IgD-negative memory B cell (primary cell): ENCODE results near the gene RIT2. TPM values are rescaled to one million over a fixed set of nuclear protein-coding genes. Genes with fewer than 3 reads are reported as not detected.
"Not testable (repeated sequence)": the region's sequence is repeated elsewhere in the genome, so short reads cannot be mapped to it uniquely, and the experiment has no call there.

Experiments used
- H3K27ac Mint-ChIP-seq, 3 donors: one replicate each; pipeline ENCODE4 v1.8.0; 2020 to 2022; ENCODE audit warnings: mild to moderate bottlenecking in 3 of 3, mixed read lengths in 3 of 3, moderate library complexity in 1 of 3
- H3K27me3 Mint-ChIP-seq: one replicate; pipeline ENCODE4 v1.8.0; 2021; ENCODE audit warnings: mixed read lengths
- H3K36me3 Mint-ChIP-seq: one replicate; pipeline ENCODE4 v1.8.0; 2020; ENCODE audit warnings: mild to moderate bottlenecking, mixed read lengths
- H3K4me1 Mint-ChIP-seq, 3 donors: one replicate each; pipeline ENCODE4 v1.8.0; 2020 to 2022; ENCODE audit warnings: mixed read lengths in 3 of 3, mild to moderate bottlenecking in 1 of 3
- H3K4me3 Mint-ChIP-seq, 4 donors: one replicate each; pipeline ENCODE4 v1.8.0; 2020 to 2022; ENCODE audit warnings: mild to moderate bottlenecking in 4 of 4, mixed read lengths in 4 of 4, moderate library complexity in 3 of 4
- H3K9me3 Mint-ChIP-seq, 3 donors: one replicate each; pipeline ENCODE4 v1.8.0; 2020 to 2021; ENCODE audit warnings: mixed read lengths in 3 of 3, mild to moderate bottlenecking in 1 of 3
- polyA plus RNA-seq: library from polyadenylated mRNA; unstranded; fragments of 300-500 nt; fragmentation: Illumina TruSeq; gene quantifications from one replicate; pipeline ENCODE4 v1.2.3, GENCODE V29; 2021

The RIT2 gene
- polyA plus RNA-seq, 1 donor from 2014 or later, result not detected

DNA sequence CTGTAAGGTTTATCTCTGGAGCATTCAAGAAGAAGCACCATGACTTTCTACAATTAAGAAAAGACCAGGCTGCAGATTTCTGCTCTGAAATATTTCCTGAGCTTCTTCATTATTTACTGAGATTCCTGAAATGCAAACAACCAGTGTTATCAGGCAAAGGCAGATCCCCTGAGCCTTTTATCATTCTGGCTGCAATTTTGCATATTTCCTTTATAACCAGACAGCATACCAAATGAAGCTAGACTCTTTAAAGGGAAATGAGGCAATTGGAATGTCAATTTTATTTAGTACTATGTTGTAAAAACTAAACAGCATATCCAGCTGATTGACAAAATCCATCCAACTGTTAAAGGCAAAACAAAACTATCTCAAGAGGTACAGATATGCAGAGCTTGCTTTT, 372.5 kb downstream of the RIT2 start:
- Mint-ChIP-seq H3K27me3 (no peaks in the 10 kb centered on the region), H3K9me3 (no peaks in the 10 kb centered on the region), H3K4me3 (no peak overlapping the region), H3K36me3 (no peaks in the 10 kb centered on the region), H3K4me1 (no peaks in the 10 kb centered on the region), H3K27ac (no peak overlapping the region)

DNA sequence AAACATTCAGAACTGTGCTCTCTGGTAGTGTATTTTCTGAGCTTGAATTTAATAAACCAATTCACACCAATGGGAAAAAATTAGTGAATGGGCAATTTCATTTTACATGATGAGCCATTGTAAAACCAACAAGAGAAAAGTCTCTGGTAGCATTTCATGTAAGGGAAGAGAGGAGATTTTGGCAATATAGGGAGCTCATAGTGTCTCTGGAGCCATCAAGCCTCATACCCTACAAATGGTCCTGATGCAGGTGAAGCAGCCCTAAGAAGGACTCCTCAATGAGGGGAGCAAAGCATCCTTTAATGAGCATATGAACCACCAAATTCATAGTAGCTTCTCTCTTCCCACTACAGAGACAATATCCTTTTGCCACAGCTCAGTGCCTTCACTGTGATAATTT, 373.0 kb downstream of the RIT2 start:
- Mint-ChIP-seq H3K4me1 (no peaks in the 10 kb centered on the region), H3K9me3 (no peaks in the 10 kb centered on the region), H3K27me3 (no peaks in the 10 kb centered on the region), H3K4me3 (no peak overlapping the region), H3K27ac (no peak overlapping the region), H3K36me3 (no peaks in the 10 kb centered on the region)

DNA sequence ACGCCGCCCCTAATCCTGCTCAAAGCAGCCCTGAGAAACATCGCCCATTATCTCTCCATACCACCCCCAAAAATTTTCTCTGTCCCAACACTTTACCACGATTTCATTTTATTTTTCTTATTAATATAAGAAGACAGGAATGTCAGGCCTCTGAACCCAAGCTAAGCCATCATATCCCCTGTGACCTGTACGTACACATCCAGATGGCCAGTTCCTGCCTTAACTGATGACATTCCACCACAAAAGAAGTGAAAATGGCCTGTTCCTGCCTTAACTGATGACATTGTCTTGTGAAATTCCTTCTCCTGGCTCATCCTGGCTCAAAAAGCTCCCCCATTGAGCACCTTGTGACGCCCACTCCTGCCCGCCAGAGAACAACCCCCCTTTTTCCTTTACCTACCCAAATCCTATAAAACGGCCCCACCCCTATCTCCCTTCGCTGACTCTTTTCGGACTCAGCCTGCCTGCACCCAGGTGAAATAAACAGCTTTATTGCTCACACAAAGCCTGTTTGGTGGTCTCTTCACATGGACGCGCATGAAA, 373.6 kb downstream of the RIT2 start:
- not testable (repeated sequence) for H3K4me3 Mint-ChIP-seq, H3K27ac Mint-ChIP-seq, H3K9me3 Mint-ChIP-seq, H3K36me3 Mint-ChIP-seq, H3K27me3 Mint-ChIP-seq, H3K4me1 Mint-ChIP-seq

DNA sequence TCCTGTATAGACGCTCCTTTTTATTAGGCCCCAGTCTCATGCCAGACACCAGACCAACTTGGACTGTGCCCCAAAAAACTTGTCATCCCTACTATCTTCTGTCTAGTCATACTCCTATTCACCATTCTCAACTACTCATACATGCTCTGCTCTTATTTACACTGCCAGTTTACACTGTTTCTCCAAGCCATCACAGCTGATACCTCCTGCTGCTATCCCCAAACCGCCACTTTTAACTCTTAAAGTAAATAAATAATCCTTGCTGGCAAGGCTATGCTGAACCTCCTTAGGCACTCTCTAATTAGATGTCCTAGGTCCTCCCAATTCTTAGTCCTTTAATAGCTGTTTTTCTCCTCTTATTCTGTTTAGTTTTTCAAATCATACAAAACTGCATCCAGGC, 374.2 kb downstream of the RIT2 start:
- H3K36me3 Mint-ChIP-seq, H3K4me1 Mint-ChIP-seq, H3K27me3 Mint-ChIP-seq, H3K4me3 Mint-ChIP-seq, H3K9me3 Mint-ChIP-seq, H3K27ac Mint-ChIP-seq: not testable (repeated sequence)

DNA sequence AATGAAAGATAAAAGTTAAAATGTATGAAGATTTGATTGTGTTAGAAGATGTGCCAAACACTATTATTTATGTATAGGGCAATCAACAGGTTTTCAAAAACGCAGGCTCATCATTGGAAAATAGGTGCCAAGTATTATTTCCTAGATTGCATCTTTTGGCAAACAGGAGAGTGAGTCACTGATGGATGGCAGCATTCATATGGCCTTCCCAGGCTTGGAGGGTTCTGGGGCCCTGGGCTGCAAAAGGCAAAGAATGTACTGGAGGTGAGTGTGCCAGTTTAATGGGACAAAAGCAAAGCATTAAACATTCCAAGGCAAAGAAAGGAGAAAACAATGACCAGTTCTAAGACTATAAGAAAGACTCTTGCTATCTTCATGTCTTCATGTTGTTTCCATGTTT, 379.4 kb downstream of the RIT2 start:
- Mint-ChIP-seq H3K36me3 (no peaks in the 10 kb centered on the region), H3K27me3 (no peaks in the 10 kb centered on the region), H3K27ac (no peak overlapping the region), H3K9me3 (peaks cover 0 to 2% (median 0%) of the 10 kb centered on the region in 3 donors), H3K4me1 (no peaks in the 10 kb centered on the region), H3K4me3 (no peak overlapping the region)

DNA sequence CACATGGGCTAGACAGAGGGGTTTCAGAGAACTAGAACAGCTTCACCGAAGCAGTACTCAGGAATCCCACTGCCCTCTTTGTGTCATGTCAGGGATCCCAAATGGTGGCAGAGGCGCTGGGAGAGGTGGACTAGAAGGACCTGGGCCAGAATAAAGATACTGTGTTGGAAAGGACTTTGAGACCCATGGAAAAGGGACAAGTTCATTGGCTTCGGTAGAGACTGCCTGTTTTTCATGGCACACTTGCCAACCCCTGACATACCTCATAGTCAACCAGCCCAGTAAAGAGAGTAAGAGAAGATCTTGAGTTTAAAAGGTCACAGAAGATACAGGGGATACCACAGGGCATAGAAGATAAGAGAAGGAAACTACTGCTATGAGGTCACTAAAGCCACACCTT, 381.0 kb downstream of the RIT2 start:
- Mint-ChIP-seq H3K4me1 (no peaks in the 10 kb centered on the region), H3K9me3 (peaks cover 0 to 4% (median 2%) of the 10 kb centered on the region in 3 donors), H3K27me3 (no peaks in the 10 kb centered on the region), H3K4me3 (no peak overlapping the region), H3K36me3 (no peaks in the 10 kb centered on the region), H3K27ac (no peak overlapping the region)

DNA sequence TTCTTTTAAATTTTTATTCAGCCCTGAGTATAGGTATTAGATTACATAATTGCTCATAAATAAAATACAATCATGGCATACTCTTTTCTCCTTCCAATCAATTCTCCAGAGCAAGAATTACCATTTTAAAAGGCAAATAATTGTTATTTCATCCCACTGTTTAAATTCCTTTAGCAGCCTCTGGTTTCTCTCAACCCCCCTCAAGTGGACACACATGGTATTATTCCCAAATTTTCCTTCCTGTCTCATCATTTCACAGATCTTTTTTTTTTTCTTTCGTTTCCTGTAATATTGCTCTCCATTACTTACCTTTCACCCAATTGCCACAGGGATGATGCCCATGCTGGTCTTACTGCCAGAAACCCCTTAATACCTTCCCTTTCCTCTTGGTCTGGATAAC, 385.2 kb downstream of the RIT2 start:
- Mint-ChIP-seq H3K9me3 (peaks cover 4 to 13% (median 6%) of the 10 kb centered on the region in 3 donors), H3K27me3 (no peaks in the 10 kb centered on the region), H3K36me3 (no peaks in the 10 kb centered on the region), H3K4me3 (no peak overlapping the region), H3K4me1 (no peaks in the 10 kb centered on the region), H3K27ac (no peak overlapping the region)

DNA sequence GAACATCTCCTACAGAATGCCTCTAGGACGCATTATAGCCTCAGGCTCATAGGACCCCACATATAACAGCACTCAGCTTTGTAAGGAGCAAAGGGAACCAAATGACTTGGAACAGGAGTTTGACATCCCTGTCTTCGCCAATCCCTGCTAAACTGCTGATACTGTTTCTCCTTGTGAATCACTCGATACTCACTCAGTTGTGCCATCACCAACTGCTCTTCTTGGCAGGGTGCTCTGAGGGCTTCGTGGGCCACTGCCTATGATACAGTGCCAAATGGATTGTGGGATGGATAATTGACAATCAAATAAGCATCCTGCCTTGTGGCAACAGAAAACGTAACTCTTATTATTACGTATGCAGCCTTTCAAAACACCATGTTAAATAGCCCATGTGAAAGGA, 396.3 kb downstream of the RIT2 start:
- Mint-ChIP-seq H3K4me1 (no peaks in the 10 kb centered on the region), H3K9me3 (peaks cover 0 to 14% (median 5%) of the 10 kb centered on the region in 3 donors), H3K36me3 (no peaks in the 10 kb centered on the region), H3K27me3 (no peaks in the 10 kb centered on the region), H3K4me3 (no peak overlapping the region), H3K27ac (no peak overlapping the region)

DNA sequence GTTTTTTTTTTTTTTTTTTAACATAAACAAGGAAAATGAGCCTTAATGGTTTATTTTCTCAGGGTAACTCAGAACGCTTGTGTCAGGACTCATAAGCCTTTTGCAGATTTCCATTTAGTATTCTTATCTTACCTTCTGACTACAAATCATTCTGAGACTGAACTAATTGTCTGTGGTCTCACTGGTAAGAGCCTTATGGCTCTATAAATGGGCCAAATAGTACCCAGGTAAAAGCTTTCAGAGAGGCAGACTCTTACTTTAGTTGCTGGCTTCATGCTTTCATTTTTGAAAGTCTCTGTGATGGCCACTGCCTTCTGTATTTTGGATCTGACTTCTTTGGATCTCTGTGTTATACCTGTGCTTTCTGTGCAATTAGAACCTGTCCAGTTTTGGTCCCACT, 403.4 kb downstream of the RIT2 start:
- Mint-ChIP-seq H3K27ac (no peak overlapping the region), H3K4me1 (no peaks in the 10 kb centered on the region), H3K27me3 (no peaks in the 10 kb centered on the region), H3K9me3 (peaks cover 0 to 4% (median 0%) of the 10 kb centered on the region in 3 donors), H3K4me3 (no peak overlapping the region), H3K36me3 (no peaks in the 10 kb centered on the region)

DNA sequence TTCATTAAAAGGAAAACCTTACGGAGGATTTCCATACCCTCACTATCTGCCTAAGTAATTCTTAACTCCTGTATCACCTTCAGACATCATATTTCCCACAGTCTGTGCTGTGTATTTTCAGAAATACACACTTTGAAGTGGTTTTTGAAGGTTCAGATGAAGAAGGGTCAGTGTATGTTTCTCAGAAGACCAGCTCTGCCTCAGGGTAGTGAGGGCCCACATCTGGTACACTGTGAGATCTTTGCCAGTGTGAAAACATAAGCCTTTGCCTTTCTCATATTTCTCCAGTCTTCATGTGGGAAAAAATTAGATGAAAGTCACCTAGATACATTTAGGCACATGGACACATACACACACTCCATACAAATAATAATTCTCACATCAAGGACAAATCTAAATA, 408.4 kb downstream of the RIT2 start:
- H3K36me3 Mint-ChIP-seq, result no peaks in the 10 kb centered on the region

DNA sequence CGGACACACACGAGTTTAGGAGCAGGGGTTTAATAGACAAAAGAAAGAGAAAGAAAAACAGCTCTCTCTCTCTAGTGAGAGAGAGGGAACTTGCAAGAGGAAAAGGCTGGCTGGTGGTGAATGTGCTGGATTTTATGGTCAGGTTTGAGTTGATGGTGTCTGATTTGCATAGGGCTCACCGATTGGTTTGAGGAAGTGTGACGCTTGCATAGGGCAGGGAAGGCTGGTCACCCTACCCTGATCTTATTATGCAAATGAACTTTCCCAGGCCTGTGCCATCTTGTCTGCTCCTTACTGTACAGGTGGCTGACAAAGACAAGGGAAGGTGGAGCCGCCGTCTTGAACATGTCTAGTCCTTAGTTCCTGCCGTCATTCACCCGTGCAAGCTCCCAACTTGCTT, 408.9 kb downstream of the RIT2 start:
- H3K36me3 Mint-ChIP-seq, result no peaks in the 10 kb centered on the region
- H3K4me3 Mint-ChIP-seq, result no peak overlapping the region
- H3K27ac Mint-ChIP-seq, result no peak overlapping the region
- peaks cover 1 to 3% (median 2%) of the 10 kb centered on the region in 3 donors for H3K9me3 Mint-ChIP-seq
- no peaks in the 10 kb centered on the region for H3K4me1 Mint-ChIP-seq
- no peaks in the 10 kb centered on the region for H3K27me3 Mint-ChIP-seq

More for the DNA sequence above, 408.4 kb downstream of the RIT2 start:
- Mint-ChIP-seq H3K27ac (no peak overlapping the region), H3K27me3 (no peaks in the 10 kb centered on the region), H3K9me3 (peaks cover 1 to 3% (median 2%) of the 10 kb centered on the region in 3 donors), H3K4me1 (no peaks in the 10 kb centered on the region), H3K4me3 (no peak overlapping the region)

DNA sequence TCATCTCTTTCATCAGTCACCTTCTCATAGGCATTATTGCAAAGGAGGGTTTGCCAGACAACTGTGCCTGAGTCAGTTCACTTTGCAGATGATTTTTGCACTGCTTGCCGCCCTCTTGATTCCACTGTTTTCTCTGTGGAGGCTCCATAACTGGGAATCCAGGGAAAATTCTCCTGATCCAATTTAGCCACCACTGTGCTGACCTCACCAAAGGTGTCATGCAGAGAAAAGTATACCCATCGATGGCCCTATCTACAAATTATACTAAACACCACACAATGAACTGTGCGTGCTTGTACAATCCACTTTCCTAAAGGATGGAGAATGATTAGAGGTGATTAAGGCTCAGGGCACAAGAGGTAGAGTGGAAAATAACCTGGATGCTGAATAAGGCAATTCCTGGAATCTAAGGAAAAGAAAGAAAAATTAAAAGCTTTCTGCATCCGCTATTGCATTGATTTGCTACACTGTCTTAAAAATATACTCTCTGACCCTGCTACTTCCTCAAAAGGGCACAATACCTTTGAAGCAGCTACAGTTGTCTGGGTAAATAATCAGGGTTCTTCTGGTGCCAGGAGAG, 409.4 kb downstream of the RIT2 start:
- Mint-ChIP-seq H3K4me1 (no peaks in the 10 kb centered on the region), H3K27ac (no peak overlapping the region), H3K9me3 (peaks cover 1 to 3% (median 2%) of the 10 kb centered on the region in 3 donors), H3K27me3 (no peaks in the 10 kb centered on the region), H3K4me3 (no peak overlapping the region), H3K36me3 (no peaks in the 10 kb centered on the region)

Other genes starting within 250 kb of the RIT2 start
- gene SYT4, start 161.8 kb upstream of the RIT2 start, polyA plus RNA-seq, result not detected